K562 (cell line): ENCODE results near the gene OSBP2. TPM values are rescaled to one million over a fixed set of nuclear protein-coding genes. Genes with fewer than 3 reads are reported as not detected.

Experiments used
- ATAC-seq: fragments of 200-7000 bp; cut with Tn5 transposase; 3 replicates; pipeline ENCODE4 v1.9.1; 2020; ENCODE audit warnings: moderate library complexity
- BruUV-seq: library from RNA; stranded (reverse); fragments of 400-500 nt; replicated peaks from 2 replicates; lab custom pipeline; 2021; lab: Mats Ljungman, UMichigan
- CTCF ChIA-PET: fragments of 300-600 bp; formaldehyde crosslinking; extraction: SDS; loops from one replicate; lab custom pipeline; 2021; ENCODE audit warnings: low intra/inter-chr PET ratio; lab: Yijun Ruan, JAX
- POLR2A ChIA-PET: fragments of 300-600, 350-650 bp; sonication (Branson Sonifier 250); formaldehyde crosslinking; extraction: SDS; loops from one replicate; lab custom pipeline; 2021; ENCODE audit warnings: antibody characterized with exemption, inconsistent platforms; lab: Yijun Ruan, JAX
- DNase-seq, 4 experiments: peaks; one replicate each; pipeline versions ENCODE4 v3.0.0 to v3.0.0-alpha.2; 2011 to 2018; ENCODE audit warnings: low spot score in 3 of 4, mixed read lengths in 3 of 4; ENCODE audit errors: extremely low read depth in 1 of 4
- FAIRE-seq: peaks from 2 replicates; lab custom pipeline; 2011; peaks lifted over from hg19 to GRCh38; lab: Jason Lieb, UNC
- H2AFZ ChIP-seq: 2 replicates; pipeline ENCODE4 v1.6.0; 2011; ENCODE audit warnings: low read depth, low read length, control low read depth, inconsistent platforms
- H3K27ac ChIP-seq: fragments of 200-600 bp; 3 replicates; pipeline ENCODE4 v1.8.0; 2011; ENCODE audit warnings: low read depth, mild to moderate bottlenecking, control low read depth, inconsistent platforms, low read length, moderate library complexity, mixed read lengths; ENCODE audit errors: extremely low read depth
- H3K27me3 ChIP-seq, 2 experiments: fragments of 300-600 bp in 1 of 2; 2 replicates in 1 of 2; 3 replicates in 1 of 2; pipeline versions ENCODE4 v1.6.0 to v1.8.0; 2011; ENCODE audit warnings: inconsistent platforms in 2 of 2, low read length in 2 of 2, mild to moderate bottlenecking in 1 of 2, mixed read lengths in 1 of 2, moderate library complexity in 1 of 2; ENCODE audit not compliant: control insufficient read depth in 2 of 2, insufficient read depth in 2 of 2
- H3K36me3 ChIP-seq: fragments of 300-600 bp; 3 replicates; pipeline ENCODE4 v1.8.0; 2011; ENCODE audit warnings: mild to moderate bottlenecking, low read length, inconsistent platforms; ENCODE audit not compliant: control insufficient read depth, insufficient read depth
- H3K4me1 ChIP-seq, 2 experiments: fragments of 200-600 bp in 1 of 2; replicated peaks in 1 of 2; 2 replicates in 1 of 2; 3 replicates in 1 of 2; pipeline versions ENCODE4 v1.5.1 to v1.8.0; 2011; ENCODE audit warnings: inconsistent platforms in 2 of 2, low read length in 2 of 2, mild to moderate bottlenecking in 1 of 2, mixed read lengths in 1 of 2, moderate library complexity in 1 of 2; ENCODE audit not compliant: control insufficient read depth in 2 of 2, insufficient read depth in 2 of 2
- H3K4me2 ChIP-seq: 2 replicates; pipeline ENCODE4 v1.6.1; 2011; ENCODE audit warnings: low read length, control low read depth, inconsistent platforms, mixed read lengths; ENCODE audit not compliant: insufficient read depth
- H3K4me3 ChIP-seq: fragments of 200-600 bp; sonication (generic), shearing (Covaris generic); 2 replicates; pipeline ENCODE4 v1.5.1; 2016; ENCODE audit warnings: control low read depth, inconsistent platforms
- H3K79me2 ChIP-seq: fragments of 200-600 bp; 3 replicates; pipeline ENCODE4 v1.8.0; 2011; ENCODE audit warnings: low read length, inconsistent platforms; ENCODE audit not compliant: control insufficient read depth, insufficient read depth
- H3K9ac ChIP-seq, 2 experiments: 2 replicates each; pipeline versions ENCODE4 v1.6.0 to v1.6.1; 2011; ENCODE audit warnings: low read depth in 2 of 2, low read length in 2 of 2, control low read depth in 1 of 2, inconsistent platforms in 1 of 2, mild to moderate bottlenecking in 1 of 2, mixed read lengths in 1 of 2; ENCODE audit not compliant: insufficient read depth in 1 of 2
- H3K9me1 ChIP-seq: one replicate; pipeline ENCODE4 v1.6.0; 2011; ENCODE audit warnings: inconsistent platforms, mild to moderate bottlenecking, low read length, moderate library complexity; ENCODE audit not compliant: control insufficient read depth, insufficient read depth
- H3K9me3 ChIP-seq: replicated peaks from 2 replicates; pipeline ENCODE4 v1.5.1; 2011; ENCODE audit warnings: low read depth, low read length, inconsistent platforms; ENCODE audit not compliant: control insufficient read depth, insufficient read depth
- H4K20me1 ChIP-seq: replicated peaks from 2 replicates; pipeline ENCODE4 v1.6.1; 2011; ENCODE audit warnings: low read length, inconsistent platforms, mixed read lengths; ENCODE audit not compliant: control insufficient read depth, insufficient read depth
- ARID1B ChIP-seq: fragments of 450-650 bp; IDR thresholded peaks from 2 replicates; pipeline ENCODE4 v1.6.1; 2016; ENCODE audit warnings: antibody characterized with exemption, mild to moderate bottlenecking, inconsistent platforms
- CBFA2T3 ChIP-seq: fragments of 450-650 bp; IDR thresholded peaks from 2 replicates; pipeline ENCODE4 v1.6.1; 2017
- CBX8 ChIP-seq: fragments of 200-600 bp; sonication (generic); IDR thresholded peaks from 2 replicates; pipeline ENCODE4 v1.6.1; 2012; ENCODE audit warnings: borderline replicate concordance, mixed run types, low read depth, mild to moderate bottlenecking, moderate library complexity, mixed read lengths, low read length, control low read depth, inconsistent platforms; ENCODE audit not compliant: poor library complexity, severe bottlenecking; ENCODE audit errors: extremely low read depth
- CREB3 ChIP-seq: fragments of 450-650 bp; conservative IDR thresholded peaks from 2 replicates; pipeline ENCODE4 v1.6.1; 2016; ENCODE audit warnings: missing genetic modification characterization, low read depth, mild to moderate bottlenecking, missing compliant biosample characterization, moderate library complexity
- POLR2H ChIP-seq: IDR thresholded peaks from 2 replicates; pipeline ENCODE4 v1.6.1; 2016; ENCODE audit warnings: missing genetic modification characterization, low read depth, mild to moderate bottlenecking, control low read depth, missing compliant biosample characterization, moderate library complexity
- SIN3B ChIP-seq: fragments of 450-650 bp; IDR thresholded peaks from 2 replicates; pipeline ENCODE4 v1.6.1; 2017; ENCODE audit warnings: low read depth, mild to moderate bottlenecking, moderate library complexity
- TAL1 ChIP-seq: fragments of 450-650 bp; IDR thresholded peaks from 2 replicates; pipeline ENCODE4 v1.6.1; 2016; ENCODE audit warnings: mild to moderate bottlenecking
- TCF3 ChIP-seq: sonication (generic); formaldehyde crosslinking; IDR thresholded peaks from 2 replicates; pipeline ENCODE4 v1.4.0; 2020; ENCODE audit warnings: mild to moderate bottlenecking, missing genetic modification reagents
- TEAD4 ChIP-seq, 2 experiments: sonication (generic) in 1 of 2; formaldehyde crosslinking in 1 of 2; IDR thresholded peaks; 2 replicates each; pipeline versions ENCODE4 v1.6.1 to v1.8.0; 2012 to 2022; ENCODE audit warnings: borderline replicate concordance in 1 of 2, inconsistent platforms in 1 of 2, low read length in 1 of 2, mild to moderate bottlenecking in 1 of 2, missing genetic modification reagents in 1 of 2
- TRIM24 ChIP-seq, 2 experiments: fragments of 450-650 bp; IDR thresholded peaks; 2 replicates each; pipeline ENCODE4 v1.6.1; 2016
- ZEB2 ChIP-seq: fragments of 450-650 bp; IDR thresholded peaks from 2 replicates; pipeline ENCODE4 v1.6.1; 2016
- WGBS: fragments of 100-300 bp; shearing (Covaris generic); methylation state at CpG from one replicate; pipeline ENCODE4 v1.1.6; 2016; ENCODE audit warnings: low coverage, mixed read lengths; ENCODE audit not compliant: insufficient coverage; ENCODE audit errors: missing lambda C conversion rate; 5-methylcytosine and 5-hydroxymethylcytosine counted together
- in situ Hi-C: fragments of 300-500 bp; cut with MboI; formaldehyde crosslinking; loops from 4 replicates; pipeline ENCODE4 v1.15.0; 2018; ENCODE audit warnings: inconsistent platforms, mixed read lengths
- intact Hi-C: fragments of 100-400 bp; cut with micrococcal nuclease; formaldehyde crosslinking; loops from 2 replicates; pipeline ENCODE4 v1.14.2; 2022
- polyA plus RNA-seq, 8 experiments: library from polyadenylated mRNA; depleted of rRNA in 4 of 8; stranded (reverse) in 5 of 8; unstranded in 3 of 8; fragments of >200 nt; fragmentation: Nextera tagmentation in 2 of 8; fragmentation: Illumina TruSeq in 1 of 8; extraction: Ambion mirVana in 2 of 8; extraction: Trizol in 1 of 8; gene quantifications; 2 replicates each; pipeline versions ENCODE4 v1.2.1 to v1.2.3, GENCODE V29; 2011 to 2014; ENCODE audit warnings: inconsistent platforms in 1 of 8, missing spikeins in 1 of 8
- total RNA-seq, 7 experiments: library from RNA; depleted of rRNA in 6 of 7; stranded (reverse); fragments of >200 nt in 6 of 7; fragmentation: Illumina TruSeq in 2 of 7; extraction: Trizol in 2 of 7; gene quantifications; 2 replicates each; pipeline versions ENCODE4 v1.2.1 to v1.2.3, GENCODE V29; 2011 to 2021; ENCODE audit warnings: low replicate concordance in 1 of 7
- TF ChIP-seq, protein P1 (sequence below): conservative IDR thresholded peaks from 2 replicates; pipeline ENCODE4 v1.6.1; 2011; ENCODE audit warnings: low read depth, mild to moderate bottlenecking, low read length; ENCODE audit not compliant: control insufficient read depth
- TF ChIP-seq, protein P2 (sequence below): IDR thresholded peaks from 2 replicates; pipeline ENCODE4 v1.6.1; 2011; ENCODE audit warnings: borderline replicate concordance, low read depth, mild to moderate bottlenecking, moderate library complexity, low read length; ENCODE audit not compliant: insufficient read depth, poor library complexity, severe bottlenecking

OSBP2 gene
- total and polyA plus RNA-seq, 9 of the 15 experiments (the other 6 are each of a cell fraction or from before 2014, with no cell fraction given) = 0.52 to 29.5 (median 21.6) TPM

DNA sequence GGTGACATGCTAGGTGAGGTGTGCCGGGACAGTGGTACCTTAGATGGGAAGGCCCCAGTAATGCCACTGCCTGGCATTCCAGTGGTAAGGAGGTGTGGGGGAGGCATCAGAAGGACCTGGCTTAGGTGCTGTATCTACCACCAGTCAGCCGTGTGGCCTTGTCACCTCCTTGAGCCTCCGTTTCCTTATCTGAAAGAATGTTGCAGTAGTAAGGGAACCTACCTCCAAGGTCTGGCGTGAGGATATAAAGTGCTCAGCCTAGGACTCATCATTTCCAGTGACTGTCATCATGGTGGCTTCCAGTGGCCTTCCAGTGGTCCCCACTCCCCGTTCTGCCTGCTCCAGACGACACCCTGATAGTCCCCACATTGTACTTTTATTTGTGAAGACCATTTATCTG lies 20.2 kb upstream of the OSBP2 start:
- FAIRE-seq = peak; percentile 80
- no peaks in the 10 kb centered on the region for H3K27me3 ChIP-seq
- peak in 2 of 4 experiments; percentile 33 to 51 for DNase-seq
- no peak overlapping the region for H3K4me3 ChIP-seq
- no peaks in the 10 kb centered on the region for H3K36me3 ChIP-seq
- H3K9ac ChIP-seq = no peak overlapping the region
- in situ Hi-C loops = no loop called here
- intact Hi-C loops = no loop called here
- peaks cover 15 to 18% of the 10 kb centered on the region in 2 experiments; a peak in 4 of 5 replicates for H3K4me1 ChIP-seq
- H3K79me2 ChIP-seq = no peaks in the 10 kb centered on the region
- ChIA-PET POLR2A (interaction anchor here (2.1 kb wide), 1 partner anchor 10 kb away, joined by 5 read pairs; no protein-coding TSS in a partner anchor), CTCF (no interaction called here)
- no peaks in the 10 kb centered on the region for H4K20me1 ChIP-seq
- peak overlapping the region; percentile 44; the same call in 1 of the 2 replicates for H2AFZ ChIP-seq
- H3K9me1 ChIP-seq = no peaks in the 10 kb centered on the region
- 24% methylated on average over 6 of the region's 6 CpGs for WGBS
- no peak overlapping the region; the same call in 1 of the 2 replicates for H3K4me2 ChIP-seq
- no peaks in the 10 kb centered on the region for H3K9me3 ChIP-seq
- no TSS peak for BruUV-seq
- no peak overlapping the region; the same call in 2 of the 3 replicates for H3K27ac ChIP-seq
- TF ChIP-seq SIN3B = no peak
- no peak for TF ChIP-seq CREB3
- TF ChIP-seq TRIM24 (IDR thresholded peaks at IDR 0.05) = no peak
- peak; percentile 28; the same call in 1 of the 2 replicates for TF ChIP-seq TAL1
- TF ChIP-seq CBFA2T3 = peak; percentile 72
- 0 out of 2 replicates have a peak, but pooled peaks have one; percentile 31 for TF ChIP-seq ARID1B
- TF ChIP-seq, protein P1, sequence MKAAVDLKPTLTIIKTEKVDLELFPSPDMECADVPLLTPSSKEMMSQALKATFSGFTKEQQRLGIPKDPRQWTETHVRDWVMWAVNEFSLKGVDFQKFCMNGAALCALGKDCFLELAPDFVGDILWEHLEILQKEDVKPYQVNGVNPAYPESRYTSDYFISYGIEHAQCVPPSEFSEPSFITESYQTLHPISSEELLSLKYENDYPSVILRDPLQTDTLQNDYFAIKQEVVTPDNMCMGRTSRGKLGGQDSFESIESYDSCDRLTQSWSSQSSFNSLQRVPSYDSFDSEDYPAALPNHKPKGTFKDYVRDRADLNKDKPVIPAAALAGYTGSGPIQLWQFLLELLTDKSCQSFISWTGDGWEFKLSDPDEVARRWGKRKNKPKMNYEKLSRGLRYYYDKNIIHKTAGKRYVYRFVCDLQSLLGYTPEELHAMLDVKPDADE = no peak
- no peak for TF ChIP-seq CBX8
- 0 out of 2 replicates have a peak, but pooled peaks have one; percentile 8 for TF ChIP-seq TEAD4 (IDR thresholded peaks at IDR 0.05; ENCODE audit: low read length)
- no peak for TF ChIP-seq TEAD4 (CRISPR knock-in tag; IDR thresholded peaks at IDR 0.05; ENCODE audit: borderline replicate concordance)
- peak; percentile 59 for TF ChIP-seq TCF3 (CRISPR knock-in tag)
- 0 out of 2 replicates have a peak, but pooled peaks have one; percentile 15 for TF ChIP-seq ZEB2
- TF ChIP-seq, protein P2, sequence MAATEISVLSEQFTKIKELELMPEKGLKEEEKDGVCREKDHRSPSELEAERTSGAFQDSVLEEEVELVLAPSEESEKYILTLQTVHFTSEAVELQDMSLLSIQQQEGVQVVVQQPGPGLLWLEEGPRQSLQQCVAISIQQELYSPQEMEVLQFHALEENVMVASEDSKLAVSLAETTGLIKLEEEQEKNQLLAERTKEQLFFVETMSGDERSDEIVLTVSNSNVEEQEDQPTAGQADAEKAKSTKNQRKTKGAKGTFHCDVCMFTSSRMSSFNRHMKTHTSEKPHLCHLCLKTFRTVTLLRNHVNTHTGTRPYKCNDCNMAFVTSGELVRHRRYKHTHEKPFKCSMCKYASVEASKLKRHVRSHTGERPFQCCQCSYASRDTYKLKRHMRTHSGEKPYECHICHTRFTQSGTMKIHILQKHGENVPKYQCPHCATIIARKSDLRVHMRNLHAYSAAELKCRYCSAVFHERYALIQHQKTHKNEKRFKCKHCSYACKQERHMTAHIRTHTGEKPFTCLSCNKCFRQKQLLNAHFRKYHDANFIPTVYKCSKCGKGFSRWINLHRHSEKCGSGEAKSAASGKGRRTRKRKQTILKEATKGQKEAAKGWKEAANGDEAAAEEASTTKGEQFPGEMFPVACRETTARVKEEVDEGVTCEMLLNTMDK = no peak
- TF ChIP-seq POLR2H (tag) = no peak
- ATAC-seq = peak; percentile 80
